OCI-LY7 (cell line): ENCODE data around the gene SRSF8. TPM values are rescaled to one million over a fixed set of nuclear protein-coding genes. Genes with fewer than 3 reads are reported as not detected.
A peak's percentile ranks its signal among the peaks of the same experiment; 100 is the strongest.
"Not testable (repeated sequence)": the region's sequence is repeated elsewhere in the genome, so short reads cannot be mapped to it uniquely, and the experiment has no call there.

Experiments
- Bru-seq: library from RNA; stranded (reverse); fragments of 400-500 nt; gene quantifications from one replicate; lab custom pipeline; 2021; lab: Mats Ljungman, UMichigan
- BruChase-seq, 2 experiments: library from RNA; stranded (reverse); fragments of 400-500 nt; gene quantifications; one replicate each; lab custom pipeline; 2021; lab: Mats Ljungman, UMichigan
- BruUV-seq: library from RNA; stranded (reverse); fragments of 400-500 nt; replicated peaks from 2 replicates; lab custom pipeline; 2021; lab: Mats Ljungman, UMichigan
- CTCF ChIA-PET: fragments of 300-600 bp; sonication (Branson Sonifier 250); formaldehyde crosslinking; loops from one replicate; lab custom pipeline; 2022; ENCODE audit warnings: antibody characterized with exemption; ENCODE audit not compliant: unreplicated experiment; lab: Charles Lee
- POLR2A ChIA-PET: fragments of 300-600 bp; sonication (Branson Sonifier 250); formaldehyde crosslinking; loops from one replicate; lab custom pipeline; 2022; ENCODE audit warnings: antibody characterized with exemption; lab: Charles Lee
- DNase-seq: peaks from one replicate; pipeline ENCODE4 v3.0.0-alpha.2; 2015; ENCODE audit warnings: low spot score
- H2AFZ ChIP-seq: fragments of 200-600 bp; sonication (generic), shearing (Covaris generic); 2 replicates; pipeline ENCODE4 v1.6.1; 2014; ENCODE audit warnings: mild to moderate bottlenecking, antibody characterized with exemption, low read length, moderate library complexity
- H3K27ac ChIP-seq: fragments of 200-600 bp; sonication (generic); 2 replicates; pipeline ENCODE4 v1.5.1; 2014; ENCODE audit warnings: mixed run types, low read depth, mild to moderate bottlenecking, moderate library complexity, low read length, inconsistent platforms; ENCODE audit not compliant: poor library complexity, severe bottlenecking
- H3K36me3 ChIP-seq: fragments of 200-600 bp; sonication (generic); 2 replicates; pipeline ENCODE4 v1.6.1; 2014; ENCODE audit warnings: mild to moderate bottlenecking, antibody characterized with exemption, low read length, moderate library complexity, mixed read lengths; ENCODE audit not compliant: insufficient read depth
- H3K4me1 ChIP-seq: fragments of 200-600 bp; sonication (generic); 2 replicates; pipeline ENCODE4 v1.5.1; 2014; ENCODE audit warnings: mild to moderate bottlenecking, low read length; ENCODE audit not compliant: insufficient read depth, poor library complexity, severe bottlenecking
- H3K4me2 ChIP-seq: fragments of 200-600 bp; sonication (generic); 2 replicates; pipeline ENCODE4 v1.6.1; 2014; ENCODE audit warnings: mild to moderate bottlenecking, low read length
- H3K4me3 ChIP-seq: fragments of 200-600 bp; sonication (generic); 2 replicates; pipeline ENCODE4 v1.5.1; 2014; ENCODE audit warnings: mild to moderate bottlenecking, low read depth, low read length; ENCODE audit not compliant: poor library complexity, severe bottlenecking
- H3K79me2 ChIP-seq: fragments of 200-600 bp; sonication (generic); 2 replicates; pipeline ENCODE4 v1.6.1; 2016; ENCODE audit warnings: low read depth, mild to moderate bottlenecking, low read length, moderate library complexity, mixed read lengths; ENCODE audit not compliant: insufficient read depth
- H3K9me2 ChIP-seq: fragments of 200-600 bp; sonication (generic); 2 replicates; pipeline ENCODE4 v1.6.1; 2016; ENCODE audit warnings: mild to moderate bottlenecking, low read length, mixed read lengths; ENCODE audit not compliant: insufficient read depth
- H3K9me3 ChIP-seq: fragments of 200-600 bp; sonication (generic); 2 replicates; pipeline ENCODE4 v1.6.1; 2014; ENCODE audit warnings: mild to moderate bottlenecking, mixed run types, low read length, mixed read lengths
- H4K20me1 ChIP-seq: fragments of 200-600 bp; sonication (generic); 2 replicates; pipeline ENCODE4 v1.6.1; 2014; ENCODE audit warnings: mild to moderate bottlenecking, antibody characterized with exemption, low read length, moderate library complexity, mixed read lengths; ENCODE audit not compliant: insufficient read depth
- CTCF ChIP-seq: fragments of 200-600 bp; sonication (generic); conservative IDR thresholded peaks from 2 replicates; pipeline ENCODE4 v1.5.1; 2014; ENCODE audit warnings: mild to moderate bottlenecking, antibody characterized with exemption, low read length, moderate library complexity, mixed read lengths
- EZH2phosphoT487 ChIP-seq: fragments of 200-600 bp; sonication (generic); IDR thresholded peaks from 2 replicates; pipeline ENCODE4 v1.6.1; 2018; ENCODE audit warnings: low read depth, borderline replicate concordance, mild to moderate bottlenecking, mixed run types, antibody characterized with exemption, low read length, moderate library complexity, mixed read lengths
- intact Hi-C: fragments of 100-400 bp; cut with micrococcal nuclease; formaldehyde crosslinking; loops from one replicate; pipeline ENCODE4 v1.10.0; 2022; ENCODE audit not compliant: unreplicated experiment
- long read RNA-seq: library from polyadenylated mRNA; stranded (forward); transcript quantifications from one replicate; pipeline ENCODE4 v2.0.0, GENCODE V29; 2022
- total RNA-seq, 2 experiments: library from RNA; depleted of rRNA in 1 of 2; stranded (reverse); fragments of >200 nt in 1 of 2; shearing (Covaris generic) in 1 of 2; gene quantifications; 2 replicates each; pipeline ENCODE4 v1.2.3, GENCODE V29; 2014 to 2022

SRSF8 gene, protein sequence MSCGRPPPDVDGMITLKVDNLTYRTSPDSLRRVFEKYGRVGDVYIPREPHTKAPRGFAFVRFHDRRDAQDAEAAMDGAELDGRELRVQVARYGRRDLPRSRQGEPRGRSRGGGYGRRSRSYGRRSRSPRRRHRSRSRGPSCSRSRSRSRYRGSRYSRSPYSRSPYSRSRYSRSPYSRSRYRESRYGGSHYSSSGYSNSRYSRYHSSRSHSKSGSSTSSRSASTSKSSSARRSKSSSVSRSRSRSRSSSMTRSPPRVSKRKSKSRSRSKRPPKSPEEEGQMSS
- total RNA-seq (2014; rRNA removed; shearing (Covaris generic)): 12.8 and 13.1 TPM in 2 replicates
- total RNA-seq (2022): 36.6 and 42.1 TPM in 2 replicates
- percentile 93 among the genes with signal in this experiment for Bru-seq, nascent RNA
- BruChase-seq, experiment 1, labeled RNA remaining after a 6-hour chase: percentile 94 among the genes with signal in this experiment
- BruChase-seq, experiment 2, labeled RNA remaining after a 2-hour chase: percentile 96 among the genes with signal in this experiment
- long read RNA-seq, full-length matches to known transcripts: 112 of 115 reads
- long read RNA-seq, partial matches to known transcripts: 0 of 115 reads
- long read RNA-seq, other reads (novel, unspliced or antisense): 3 of 115 reads

DNA sequence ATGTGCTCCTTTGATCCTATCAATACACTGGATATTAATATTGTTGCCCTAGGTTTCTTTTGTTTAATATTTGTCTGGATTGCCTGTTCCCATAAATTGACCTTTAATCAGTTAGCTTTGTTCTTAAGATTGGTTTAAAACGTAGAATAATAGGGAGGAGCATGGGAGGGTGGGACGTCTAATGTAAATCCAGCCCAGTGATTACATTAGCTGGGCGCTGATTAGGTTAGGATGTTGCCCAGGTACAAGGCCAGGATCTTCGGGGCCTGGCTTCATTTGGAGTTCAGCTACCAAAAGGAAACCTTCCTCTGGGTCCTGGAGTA, at the start of gene SRSF8:
Gene SRSF8 (plus strand): TSS at position 204 of the 323 bp plus-strand sequence. CDS start 308 bp downstream, outside the sequence.
- peak within 1 kb of the TSS; percentile 87 for H3K4me3 ChIP-seq

DNA sequence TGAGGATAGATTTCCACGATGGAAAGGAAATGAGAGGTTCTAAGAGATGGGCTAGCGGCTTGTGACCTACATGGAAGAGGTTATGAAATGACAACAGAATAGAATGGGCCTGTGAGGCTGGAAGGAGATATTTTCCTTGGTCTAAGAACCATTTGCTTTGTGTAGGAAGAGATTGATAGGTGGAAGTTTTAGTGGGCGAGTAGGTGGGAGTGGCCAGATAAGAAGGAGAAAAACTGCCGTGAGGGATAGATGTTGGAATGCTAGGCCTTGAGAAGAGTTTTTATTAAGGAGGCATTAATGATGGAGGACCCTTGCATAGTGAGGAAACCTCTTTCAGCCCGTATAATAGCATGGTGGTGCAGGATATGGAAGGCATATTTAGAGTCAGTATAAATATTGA, 45.3 kb upstream of the SRSF8 start:
- H3K27ac ChIP-seq, H3K9me2 ChIP-seq, BruUV-seq, POLR2A ChIA-PET, intact Hi-C loops, H3K4me1 ChIP-seq, H4K20me1 ChIP-seq, H3K4me3 ChIP-seq, H3K79me2 ChIP-seq, CTCF ChIA-PET, H3K36me3 ChIP-seq, H3K9me3 ChIP-seq, DNase-seq, H3K4me2 ChIP-seq, H2AFZ ChIP-seq: not testable (repeated sequence)

More for the DNA sequence above, at the start of gene SRSF8:
- peak within 1 kb of the TSS; percentile 81 for H3K4me2 ChIP-seq
- TF ChIP-seq EZH2phosphoT487: no peak
- TF ChIP-seq CTCF: no peak
- peaks cover 28% of the 10 kb centered on the region for H3K79me2 ChIP-seq
- no peak for DNase-seq
- 0 out of 2 replicates have a peak, but pooled peaks cover 9% of the 10 kb centered on the region for H4K20me1 ChIP-seq
- peaks cover 14% of the 10 kb centered on the region for H3K36me3 ChIP-seq
- ChIA-PET POLR2A (interaction anchor here (0.6 to 5.4 kb wide), 20 partner anchors 9 to 724 kb away, joined by 3 to 68 read pairs (median 9); partner anchors contain the start of genes CEP57, CWC15, ENDOD1 and FAM76B), CTCF (interaction anchor here (0.6 to 2.9 kb wide), 8 partner anchors 9 to 649 kb away, joined by 3 to 18 read pairs (median 4); partner anchors contain the start of gene ENDOD1)
- H3K9me2 ChIP-seq: no peaks in the 10 kb centered on the region
- H3K9me3 ChIP-seq: 0 out of 2 replicates have a peak, but pooled peaks cover 3% of the 10 kb centered on the region
- H3K4me1 ChIP-seq: peaks cover 13% of the 10 kb centered on the region
- peak within 1 kb of the TSS; percentile 88 for H2AFZ ChIP-seq
- peak within 1 kb of the TSS; percentile 77 for H3K27ac ChIP-seq
- intact Hi-C loops: loop anchor here (2.0 to 10.0 kb wide), 5 partner anchors 188 to 721 kb away; partner anchors contain the start of gene FAM76B
- BruUV-seq: no TSS peak

DNA sequence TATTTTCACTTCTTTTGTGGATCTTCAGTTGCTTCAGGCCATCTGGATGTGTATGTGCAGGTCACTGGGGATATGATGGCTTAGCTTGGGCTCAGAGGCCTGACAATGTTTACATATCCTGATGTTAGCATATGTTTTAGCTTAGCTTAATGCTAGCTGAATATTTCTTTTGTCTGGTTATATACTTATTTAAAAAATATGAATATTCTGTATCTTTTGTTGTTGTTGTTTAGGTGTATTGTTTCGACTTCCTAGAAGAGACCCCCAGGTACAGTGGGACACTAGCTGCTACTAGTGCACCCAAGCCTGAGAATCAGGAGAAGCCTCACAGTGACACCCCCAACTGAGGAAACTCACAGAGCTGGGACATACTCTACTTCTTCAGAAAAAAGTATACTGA, 41.8 kb upstream of the SRSF8 start, which contains the start of gene KDM4E:
Gene KDM4E (plus strand): TSS at position 301 of the 400 bp plus-strand sequence. CDS start 300 bp downstream, outside the sequence.
- Histone ChIP-seq H3K4me2 (no peak within 1 kb of the TSS), H3K27ac (no peak within 1 kb of the TSS), H3K36me3 (no peaks in the 10 kb centered on the region), H3K9me3 (no peaks in the 10 kb centered on the region), H4K20me1 (no peaks in the 10 kb centered on the region), H2AFZ (no peak within 1 kb of the TSS), H3K9me2 (no peaks in the 10 kb centered on the region), H3K4me1 (no peaks in the 10 kb centered on the region), H3K79me2 (no peaks in the 10 kb centered on the region), H3K4me3 (no peak within 1 kb of the TSS)
- POLR2A ChIA-PET: no interaction called here
- no peak for DNase-seq
- no TSS peak for BruUV-seq
- CTCF ChIA-PET: no interaction called here
- intact Hi-C loops: no loop called here
- no peak for TF ChIP-seq CTCF
- TF ChIP-seq EZH2phosphoT487: no peak

DNA sequence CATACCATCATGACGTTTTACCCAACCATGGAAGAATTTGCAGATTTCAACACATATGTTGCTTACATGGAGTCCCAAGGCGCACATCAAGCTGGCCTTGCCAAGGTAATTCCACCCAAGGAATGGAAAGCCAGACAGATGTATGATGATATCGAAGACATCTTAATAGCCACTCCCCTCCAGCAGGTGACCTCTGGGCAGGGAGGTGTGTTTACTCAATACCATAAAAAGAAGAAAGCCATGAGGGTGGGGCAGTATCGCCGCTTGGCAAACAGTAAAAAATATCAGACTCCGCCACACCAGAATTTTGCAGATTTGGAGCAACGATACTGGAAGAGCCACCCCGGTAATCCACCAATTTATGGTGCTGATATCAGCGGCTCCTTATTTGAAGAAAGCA, 41.1 kb upstream of the SRSF8 start:
- H3K27ac ChIP-seq, H3K4me3 ChIP-seq, H3K9me3 ChIP-seq, CTCF ChIA-PET, POLR2A ChIA-PET, H3K4me1 ChIP-seq, intact Hi-C loops, H4K20me1 ChIP-seq, H3K4me2 ChIP-seq, BruUV-seq, H2AFZ ChIP-seq, DNase-seq, H3K79me2 ChIP-seq, H3K36me3 ChIP-seq, H3K9me2 ChIP-seq: not testable (repeated sequence)
